ENCODE results near the gene NBEA.
A peak's percentile ranks its signal among the peaks of the same experiment; 100 is the strongest.

Gene NBEA

GRCh38 chr13:35191883-35192282 lies 249.8 kb downstream of the NBEA start:
- DNase-seq = no peak

GRCh38 chr13:35198613-35199200 lies 256.6 kb downstream of the NBEA start:
- no peak for DNase-seq

GRCh38 chr13:35208587-35208986 lies 266.5 kb downstream of the NBEA start:
- DNase-seq = no peak

- DNase-seq = no peak
Observed at GRCh38 chr13:35210261-35210660, 268.2 kb downstream of the NBEA start.

GRCh38 chr13:35211949-35212348 lies 269.9 kb downstream of the NBEA start:
- DNase-seq = no peak

GRCh38 chr13:35213911-35214310 lies 271.8 kb downstream of the NBEA start:
- no peak for DNase-seq

GRCh38 chr13:35216131-35216530 lies 274.1 kb downstream of the NBEA start:
- no peak for DNase-seq

GRCh38 chr13:35219021-35219420 lies 277.0 kb downstream of the NBEA start:
- no peak for DNase-seq

GRCh38 chr13:35225159-35225558 lies 283.1 kb downstream of the NBEA start:
- DNase-seq = no peak

- DNase-seq = no peak
Observed at GRCh38 chr13:35225582-35225981, 283.5 kb downstream of the NBEA start.

- no peak for DNase-seq
Observed at GRCh38 chr13:35228536-35228935, 286.5 kb downstream of the NBEA start.

- DNase-seq = no peak
Observed at GRCh38 chr13:35231426-35231825, 289.4 kb downstream of the NBEA start.

- DNase-seq = no peak
Observed at GRCh38 chr13:35238274-35238673, 296.2 kb downstream of the NBEA start.

- DNase-seq = no peak
Observed at GRCh38 chr13:35252536-35253205, 310.6 kb downstream of the NBEA start.

GRCh38 chr13:35255241-35255640 lies 313.2 kb downstream of the NBEA start:
- DNase-seq = peak; percentile 27

- peak; percentile 29 for DNase-seq
Observed at GRCh38 chr13:35256459-35257148, 314.5 kb downstream of the NBEA start.

- no peak for DNase-seq
Observed at GRCh38 chr13:35260316-35260715, 318.2 kb downstream of the NBEA start.

- no peak for DNase-seq
Observed at GRCh38 chr13:35266412-35266811, 324.3 kb downstream of the NBEA start.

GRCh38 chr13:35278917-35279316 lies 336.8 kb downstream of the NBEA start:
- DNase-seq = no peak

GRCh38 chr13:35279500-35279899 lies 337.4 kb downstream of the NBEA start:
- no peak for DNase-seq

GRCh38 chr13:35283856-35284255 lies 341.8 kb downstream of the NBEA start:
- no peak for DNase-seq

GRCh38 chr13:35285677-35286076 lies 343.6 kb downstream of the NBEA start:
- no peak for DNase-seq

- DNase-seq = no peak
Observed at GRCh38 chr13:35292329-35292728, 350.3 kb downstream of the NBEA start.

GRCh38 chr13:35293579-35294226 lies 351.6 kb downstream of the NBEA start:
- DNase-seq = no peak
